ENCODE results near the gene C15orf62.
A peak's percentile ranks its signal among the peaks of the same experiment; 100 is the strongest.

DNA sequence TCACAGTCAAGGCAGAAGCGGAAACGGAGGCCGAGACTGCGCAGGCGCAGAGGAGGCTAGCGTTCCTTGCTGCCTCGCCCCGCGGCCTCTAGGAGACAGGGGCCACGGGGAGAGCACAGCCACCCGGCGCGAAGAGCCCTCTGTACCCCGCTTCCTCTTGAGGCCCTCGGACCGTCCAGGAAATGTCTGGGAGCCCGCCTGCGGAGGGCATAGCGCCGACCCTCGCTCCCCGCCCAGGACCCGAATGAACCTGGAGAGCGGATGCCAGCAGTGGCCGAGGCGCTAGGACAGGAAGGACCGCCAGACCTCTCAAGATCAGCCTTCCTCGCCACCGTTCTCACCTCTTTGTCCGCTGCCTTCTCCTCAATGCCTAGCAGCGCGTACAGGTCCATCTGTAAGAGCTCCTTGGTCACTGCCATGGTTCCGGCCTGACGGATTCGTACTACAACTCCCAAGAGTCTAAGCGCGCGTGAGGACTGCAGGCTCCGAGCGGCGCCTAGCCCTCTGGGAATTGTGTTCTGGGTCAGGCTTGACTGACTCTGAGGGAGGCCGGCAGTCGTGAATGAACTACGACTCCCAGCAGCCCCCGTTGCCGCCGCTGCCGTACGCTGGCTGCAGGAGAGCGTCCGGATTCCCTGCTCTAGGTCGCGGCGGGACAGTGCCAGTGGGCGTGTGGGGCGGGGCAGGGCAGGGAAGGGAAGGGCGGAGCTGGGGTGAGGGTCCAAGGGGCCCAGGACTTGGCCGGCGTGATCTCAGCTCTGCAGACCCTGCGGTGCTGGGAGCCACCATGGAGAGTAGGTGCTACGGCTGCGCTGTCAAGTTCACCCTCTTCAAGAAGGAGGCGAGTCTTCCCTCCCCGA, 37.5 kb downstream of the C15orf62 start, which contains the start of the genes DNAJC17 and ZFYVE19:
- TF ChIP-seq POLR2AphosphoS5 (IDR thresholded peaks at IDR 0.05), result peak in 3 of 4 donors; percentile 46 to 80 (median 69)
- TF ChIP-seq, protein P1, sequence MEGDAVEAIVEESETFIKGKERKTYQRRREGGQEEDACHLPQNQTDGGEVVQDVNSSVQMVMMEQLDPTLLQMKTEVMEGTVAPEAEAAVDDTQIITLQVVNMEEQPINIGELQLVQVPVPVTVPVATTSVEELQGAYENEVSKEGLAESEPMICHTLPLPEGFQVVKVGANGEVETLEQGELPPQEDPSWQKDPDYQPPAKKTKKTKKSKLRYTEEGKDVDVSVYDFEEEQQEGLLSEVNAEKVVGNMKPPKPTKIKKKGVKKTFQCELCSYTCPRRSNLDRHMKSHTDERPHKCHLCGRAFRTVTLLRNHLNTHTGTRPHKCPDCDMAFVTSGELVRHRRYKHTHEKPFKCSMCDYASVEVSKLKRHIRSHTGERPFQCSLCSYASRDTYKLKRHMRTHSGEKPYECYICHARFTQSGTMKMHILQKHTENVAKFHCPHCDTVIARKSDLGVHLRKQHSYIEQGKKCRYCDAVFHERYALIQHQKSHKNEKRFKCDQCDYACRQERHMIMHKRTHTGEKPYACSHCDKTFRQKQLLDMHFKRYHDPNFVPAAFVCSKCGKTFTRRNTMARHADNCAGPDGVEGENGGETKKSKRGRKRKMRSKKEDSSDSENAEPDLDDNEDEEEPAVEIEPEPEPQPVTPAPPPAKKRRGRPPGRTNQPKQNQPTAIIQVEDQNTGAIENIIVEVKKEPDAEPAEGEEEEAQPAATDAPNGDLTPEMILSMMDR (IDR thresholded peaks at IDR 0.05), result peak in 2 of 4 experiments; percentile 17 to 19
- peak in 1 of 2 donors; percentile 42 for TF ChIP-seq POLR2A (IDR thresholded peaks at IDR 0.05)
- TF ChIP-seq EP300 (IDR thresholded peaks at IDR 0.05), result peak in 1 of 4 donors; percentile 18
